Measurements from ENCODE around the gene MFSD11.

- TF ChIP-seq POLR2A (IDR thresholded peaks at IDR 0.05), result no peak
- TF ChIP-seq, protein P1, sequence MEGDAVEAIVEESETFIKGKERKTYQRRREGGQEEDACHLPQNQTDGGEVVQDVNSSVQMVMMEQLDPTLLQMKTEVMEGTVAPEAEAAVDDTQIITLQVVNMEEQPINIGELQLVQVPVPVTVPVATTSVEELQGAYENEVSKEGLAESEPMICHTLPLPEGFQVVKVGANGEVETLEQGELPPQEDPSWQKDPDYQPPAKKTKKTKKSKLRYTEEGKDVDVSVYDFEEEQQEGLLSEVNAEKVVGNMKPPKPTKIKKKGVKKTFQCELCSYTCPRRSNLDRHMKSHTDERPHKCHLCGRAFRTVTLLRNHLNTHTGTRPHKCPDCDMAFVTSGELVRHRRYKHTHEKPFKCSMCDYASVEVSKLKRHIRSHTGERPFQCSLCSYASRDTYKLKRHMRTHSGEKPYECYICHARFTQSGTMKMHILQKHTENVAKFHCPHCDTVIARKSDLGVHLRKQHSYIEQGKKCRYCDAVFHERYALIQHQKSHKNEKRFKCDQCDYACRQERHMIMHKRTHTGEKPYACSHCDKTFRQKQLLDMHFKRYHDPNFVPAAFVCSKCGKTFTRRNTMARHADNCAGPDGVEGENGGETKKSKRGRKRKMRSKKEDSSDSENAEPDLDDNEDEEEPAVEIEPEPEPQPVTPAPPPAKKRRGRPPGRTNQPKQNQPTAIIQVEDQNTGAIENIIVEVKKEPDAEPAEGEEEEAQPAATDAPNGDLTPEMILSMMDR (IDR thresholded peaks at IDR 0.05), result no peak
Observed at GRCh38 chr17:76822184-76822778, 84.4 kb downstream of the MFSD11 start.

Measured in thyroid gland (tissue), 4 donors.